Stimulated activated memory B cell treated with anti-CD40 and anti-IgM and Interleukin-4, amounts not matched to agents 10 μg/mL and 1 μg/mL and 100 μg/mL, for 72 hours (primary cell): ENCODE data around the gene SMC6.
A peak's percentile ranks its signal among the peaks of the same experiment; 100 is the strongest.

Experiments
- ATAC-seq: fragments of 150-1000 bp; cut with Tn5 transposase; 2 replicates; pipeline ENCODE4 v1.10.0; 2021
- H3K27ac Mint-ChIP-seq: one replicate; pipeline ENCODE4 v1.8.0; 2022; ENCODE audit warnings: mild to moderate bottlenecking, mixed read lengths
- H3K27me3 Mint-ChIP-seq: one replicate; pipeline ENCODE4 v1.8.0; 2022; ENCODE audit warnings: mixed read lengths
- H3K36me3 Mint-ChIP-seq: one replicate; pipeline ENCODE4 v1.8.0; 2022; ENCODE audit warnings: mixed read lengths
- H3K4me1 Mint-ChIP-seq: one replicate; pipeline ENCODE4 v1.8.0; 2022; ENCODE audit warnings: mixed read lengths
- H3K4me3 Mint-ChIP-seq: one replicate; pipeline ENCODE4 v1.8.0; 2022; ENCODE audit warnings: mild to moderate bottlenecking, moderate library complexity, mixed read lengths
- H3K9me3 Mint-ChIP-seq: one replicate; pipeline ENCODE4 v1.8.0; 2022; ENCODE audit warnings: mixed read lengths

Gene SMC6

DNA sequence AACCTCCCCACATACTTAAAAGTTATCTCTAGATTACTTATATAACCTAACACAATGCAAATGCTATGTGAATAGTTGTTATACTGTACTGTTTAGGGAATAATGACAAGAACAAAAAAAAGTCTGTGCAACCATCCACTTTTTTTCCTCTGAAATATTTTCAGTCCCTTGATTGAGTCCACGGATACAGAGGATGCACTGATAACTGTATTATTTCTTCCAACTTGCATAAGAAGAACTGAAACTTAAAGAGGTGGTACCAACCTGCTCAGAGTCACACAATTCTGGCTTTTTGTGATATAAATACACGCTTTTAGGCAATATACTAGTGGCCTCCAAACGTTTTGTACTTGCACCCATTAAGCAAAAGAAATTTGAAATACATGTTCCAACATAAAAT is 1.4 kb downstream of the SMC6 start:
- ATAC-seq, result peak; percentile 43
- H3K4me1 Mint-ChIP-seq, result peaks cover 49% of the 10 kb centered on the region
- H3K4me3 Mint-ChIP-seq, result peak overlapping the region; percentile 99
- no peaks in the 10 kb centered on the region for H3K27me3 Mint-ChIP-seq
- H3K36me3 Mint-ChIP-seq, result no peaks in the 10 kb centered on the region
- H3K9me3 Mint-ChIP-seq, result no peaks in the 10 kb centered on the region
- peak overlapping the region; percentile 98 for H3K27ac Mint-ChIP-seq

DNA sequence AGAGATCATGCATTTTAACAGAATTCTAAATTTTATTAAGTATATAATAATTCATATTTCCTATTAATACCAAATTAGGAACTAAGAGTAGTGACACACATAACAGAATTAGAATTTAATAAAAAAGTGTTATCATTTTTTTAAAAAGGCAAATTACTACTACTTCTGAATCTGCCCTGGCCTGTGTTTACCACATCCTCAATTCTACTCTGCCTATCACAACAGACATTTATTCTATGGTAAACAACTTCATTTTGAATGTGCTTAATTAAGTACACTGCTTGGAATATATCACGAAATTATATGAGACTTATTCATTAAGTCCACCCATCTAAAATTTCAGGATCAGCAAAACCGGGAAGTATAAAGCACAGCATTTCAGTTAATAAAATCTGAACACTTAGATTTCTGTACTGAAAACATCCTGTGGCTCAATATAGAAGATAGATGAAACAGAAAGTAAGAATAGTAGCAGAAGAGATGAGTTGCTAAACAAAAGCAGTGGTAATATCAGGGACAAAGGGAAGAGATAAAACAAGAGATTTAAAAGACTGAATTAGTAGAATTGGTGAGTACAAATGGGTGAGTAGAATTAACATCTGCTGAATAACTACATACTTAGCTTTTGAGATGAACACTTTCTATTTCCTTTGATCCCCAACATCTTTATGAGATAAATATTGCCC is 3.7 kb downstream of the SMC6 start:
- Mint-ChIP-seq H3K4me1 (peaks cover 45% of the 10 kb centered on the region), H3K36me3 (peaks cover 1% of the 10 kb centered on the region), H3K27me3 (no peaks in the 10 kb centered on the region), H3K27ac (peak overlapping the region; percentile 79), H3K4me3 (peak overlapping the region; percentile 60), H3K9me3 (no peaks in the 10 kb centered on the region)
- ATAC-seq, result no peak

DNA sequence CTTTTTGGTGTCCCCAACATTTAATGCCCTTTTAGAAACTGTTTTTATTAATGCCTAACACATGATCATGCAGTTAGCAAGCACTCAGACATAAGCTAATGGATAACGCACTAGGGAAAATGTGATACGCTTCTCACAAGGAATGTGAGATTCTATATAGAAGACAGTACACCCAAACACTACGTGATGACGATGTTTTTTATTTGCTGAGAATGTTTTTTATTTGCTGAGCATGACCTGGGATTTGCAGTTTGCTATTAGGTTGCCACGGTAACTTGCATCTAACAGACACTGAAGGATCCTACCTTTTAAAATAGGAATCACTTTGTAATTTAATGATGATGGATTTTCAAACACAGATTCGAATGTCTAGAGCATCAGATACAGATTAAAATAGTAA is 4.9 kb downstream of the SMC6 start:
- H3K4me1 Mint-ChIP-seq, result peaks cover 34% of the 10 kb centered on the region
- H3K4me3 Mint-ChIP-seq, result no peak overlapping the region
- peaks cover 10% of the 10 kb centered on the region for H3K36me3 Mint-ChIP-seq
- H3K27me3 Mint-ChIP-seq, result no peaks in the 10 kb centered on the region
- no peaks in the 10 kb centered on the region for H3K9me3 Mint-ChIP-seq
- no peak overlapping the region for H3K27ac Mint-ChIP-seq
- no peak for ATAC-seq

DNA sequence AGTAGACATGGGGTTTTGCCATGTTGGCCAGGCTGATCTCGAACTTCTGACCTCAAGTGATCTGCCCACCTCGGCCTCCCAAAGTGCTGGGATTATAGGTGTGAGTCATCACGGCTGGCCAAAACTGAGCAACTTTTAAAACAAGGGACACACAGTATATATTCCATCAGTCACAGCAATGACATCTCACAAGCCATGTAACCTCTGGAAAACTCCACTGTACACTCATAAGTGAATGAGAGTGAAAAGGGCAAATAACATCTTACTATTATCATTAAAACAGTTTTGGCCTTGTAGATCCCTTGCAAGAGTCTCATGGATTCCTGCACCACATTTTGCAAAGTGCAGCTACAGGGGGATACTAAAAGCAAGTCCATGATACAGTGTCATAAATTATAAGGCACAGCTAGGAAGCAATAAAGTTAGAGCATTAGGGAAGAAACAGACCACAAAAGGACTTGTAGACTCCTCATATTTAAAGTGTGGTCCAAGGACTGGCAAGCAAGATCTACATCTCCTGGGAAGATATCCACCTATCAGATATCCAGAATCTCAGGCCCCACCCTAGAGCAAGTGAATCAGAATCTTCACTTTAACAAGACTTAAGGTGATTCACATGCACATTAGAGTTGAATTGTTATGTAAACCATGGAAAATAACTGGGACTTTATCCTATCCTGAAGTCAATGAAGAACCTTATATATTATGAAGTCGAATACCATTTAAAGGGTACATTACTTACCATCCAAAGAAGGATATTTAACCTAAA is 5.7 kb downstream of the SMC6 start:
- H3K4me1 Mint-ChIP-seq, result peaks cover 34% of the 10 kb centered on the region
- no peak overlapping the region for H3K4me3 Mint-ChIP-seq
- H3K27ac Mint-ChIP-seq, result peak overlapping the region; percentile 27
- ATAC-seq, result no peak
- H3K9me3 Mint-ChIP-seq, result no peaks in the 10 kb centered on the region
- no peaks in the 10 kb centered on the region for H3K27me3 Mint-ChIP-seq
- peaks cover 18% of the 10 kb centered on the region for H3K36me3 Mint-ChIP-seq

DNA sequence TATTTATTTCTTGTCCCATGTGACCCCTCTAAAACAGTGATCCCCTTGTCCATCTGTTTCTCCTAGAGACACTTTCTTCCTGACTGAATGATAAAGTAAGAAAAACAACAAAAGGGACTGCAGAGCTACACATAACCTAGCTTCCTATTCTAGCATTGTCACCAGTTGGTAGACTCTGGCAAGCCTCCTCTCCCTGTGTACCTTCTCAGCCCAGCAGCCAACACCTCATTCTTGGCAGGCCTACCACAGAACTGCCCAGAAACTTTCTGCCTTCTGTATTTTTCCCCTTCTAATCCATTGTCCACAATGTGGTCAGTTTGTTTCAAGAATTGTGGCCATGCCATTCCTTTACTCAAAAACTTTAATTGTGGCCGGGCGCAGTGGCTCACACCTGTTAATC is 13.4 kb downstream of the SMC6 start:
- peaks cover 63% of the 10 kb centered on the region for H3K36me3 Mint-ChIP-seq
- peak overlapping the region; percentile 18 for H3K27ac Mint-ChIP-seq
- H3K9me3 Mint-ChIP-seq, result no peaks in the 10 kb centered on the region
- H3K27me3 Mint-ChIP-seq, result no peaks in the 10 kb centered on the region
- no peak for ATAC-seq
- peaks cover 15% of the 10 kb centered on the region for H3K4me1 Mint-ChIP-seq
- no peak overlapping the region for H3K4me3 Mint-ChIP-seq

DNA sequence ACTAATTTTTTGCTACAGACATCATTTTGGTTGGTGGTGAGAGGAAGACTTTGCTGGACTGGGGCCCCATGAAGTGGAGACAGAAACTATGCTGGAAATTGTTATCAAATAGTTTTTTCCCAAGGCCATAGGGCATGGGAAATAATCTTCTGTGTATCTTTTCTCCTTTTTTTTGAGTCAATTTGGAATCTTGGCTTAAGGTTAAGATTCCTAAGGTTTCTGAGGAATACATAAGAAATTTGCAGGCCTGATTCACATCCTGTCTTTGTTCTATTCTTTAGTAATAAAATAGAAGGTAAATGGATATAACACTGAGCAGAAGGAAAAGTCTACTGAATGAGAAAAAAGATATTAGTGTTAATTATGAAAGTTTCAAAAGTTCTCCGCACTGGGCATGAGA is 16.6 kb downstream of the SMC6 start:
- Mint-ChIP-seq H3K4me3 (no peak overlapping the region), H3K27me3 (no peaks in the 10 kb centered on the region), H3K9me3 (no peaks in the 10 kb centered on the region), H3K27ac (peak overlapping the region; percentile 7), H3K36me3 (peaks cover 53% of the 10 kb centered on the region), H3K4me1 (peaks cover 21% of the 10 kb centered on the region)
- no peak for ATAC-seq

DNA sequence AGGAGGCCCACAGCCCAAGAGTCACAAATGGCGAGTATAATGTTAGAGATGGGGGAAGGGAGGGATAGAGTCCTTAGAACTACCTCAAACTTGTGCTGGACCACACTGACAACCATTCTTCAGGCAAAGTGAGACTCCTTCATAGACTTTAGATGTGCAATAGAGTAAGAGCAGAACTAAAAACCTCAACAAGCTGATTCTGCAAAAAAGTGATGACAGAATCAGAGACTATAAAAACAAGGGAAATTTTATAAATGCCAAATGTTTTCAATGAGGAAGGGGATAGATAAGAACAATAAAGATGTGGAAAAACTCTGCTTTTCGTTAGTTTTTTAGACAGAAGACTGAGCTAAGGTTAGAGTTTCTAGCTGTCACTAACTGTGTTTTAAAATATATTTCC is 17.7 kb downstream of the SMC6 start:
- Mint-ChIP-seq H3K4me1 (peaks cover 17% of the 10 kb centered on the region), H3K27me3 (no peaks in the 10 kb centered on the region), H3K9me3 (no peaks in the 10 kb centered on the region), H3K36me3 (peaks cover 60% of the 10 kb centered on the region), H3K27ac (peak overlapping the region; percentile 30), H3K4me3 (no peak overlapping the region)
- no peak for ATAC-seq

DNA sequence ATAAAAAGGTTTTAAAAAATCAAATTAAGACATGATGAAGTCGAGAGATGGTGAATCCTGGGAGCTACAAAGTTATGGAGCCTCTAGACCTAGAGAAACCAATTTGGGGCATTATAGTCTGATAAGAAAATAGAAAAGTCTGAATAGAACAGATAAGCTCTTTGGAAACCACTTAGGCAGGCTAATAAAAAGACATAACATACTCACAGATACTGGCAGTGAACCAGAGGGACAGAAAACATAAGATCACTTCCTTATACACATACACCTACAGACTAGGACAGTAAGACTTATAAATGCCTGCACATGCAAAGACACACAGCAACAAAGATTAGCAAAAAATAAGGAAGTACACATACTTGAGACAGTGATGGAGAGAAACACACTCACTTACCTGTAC is 20.0 kb downstream of the SMC6 start:
- Mint-ChIP-seq H3K4me1 (peaks cover 6% of the 10 kb centered on the region), H3K36me3 (peaks cover 49% of the 10 kb centered on the region), H3K27me3 (no peaks in the 10 kb centered on the region), H3K9me3 (no peaks in the 10 kb centered on the region), H3K27ac (no peak overlapping the region), H3K4me3 (no peak overlapping the region)
- peak; percentile 45 for ATAC-seq

DNA sequence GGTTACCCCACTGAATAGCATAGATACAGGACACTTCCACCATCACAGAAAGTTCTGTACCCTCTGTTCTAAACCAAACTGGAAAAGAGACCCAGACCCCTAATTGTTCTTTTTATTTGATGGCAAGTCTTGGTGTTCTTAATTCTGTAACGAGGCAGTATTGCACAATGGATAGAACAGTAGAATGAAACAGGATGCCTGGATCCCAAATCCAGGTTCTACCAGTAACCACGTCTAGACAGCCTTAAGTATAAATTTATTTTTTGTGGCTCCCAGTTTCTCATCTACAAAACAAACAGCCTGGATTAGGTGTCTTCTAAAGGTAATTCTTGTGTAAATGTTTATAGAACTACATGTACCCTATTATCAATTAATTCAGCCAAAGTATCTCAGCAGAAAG is 23.7 kb downstream of the SMC6 start:
- H3K4me1 Mint-ChIP-seq, result peaks cover 6% of the 10 kb centered on the region
- H3K9me3 Mint-ChIP-seq, result no peaks in the 10 kb centered on the region
- no peak for ATAC-seq
- H3K4me3 Mint-ChIP-seq, result no peak overlapping the region
- H3K27me3 Mint-ChIP-seq, result no peaks in the 10 kb centered on the region
- H3K27ac Mint-ChIP-seq, result no peak overlapping the region
- peaks cover 30% of the 10 kb centered on the region for H3K36me3 Mint-ChIP-seq

DNA sequence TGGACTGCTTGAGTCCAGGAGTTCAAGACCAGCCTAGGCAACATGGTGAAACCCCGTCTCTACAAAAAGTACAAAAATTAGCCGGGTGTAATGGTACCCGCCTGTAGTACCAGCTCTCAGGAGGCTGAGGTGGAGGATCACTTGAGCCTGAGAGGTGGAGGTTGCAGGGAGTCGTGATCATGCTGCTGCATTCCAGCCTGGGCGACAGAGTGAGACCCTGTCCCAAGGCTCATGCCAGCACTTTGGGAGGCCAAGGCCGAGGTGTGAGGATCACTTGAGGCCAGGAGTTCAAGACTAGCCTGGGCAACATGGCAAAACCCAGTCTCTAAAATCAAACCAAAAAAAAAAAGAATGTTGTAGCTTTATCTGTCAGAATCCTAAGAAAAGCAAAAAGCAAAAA is 25.4 kb downstream of the SMC6 start:
- H3K27me3 Mint-ChIP-seq, result no peaks in the 10 kb centered on the region
- H3K4me3 Mint-ChIP-seq, result no peak overlapping the region
- no peaks in the 10 kb centered on the region for H3K4me1 Mint-ChIP-seq
- no peaks in the 10 kb centered on the region for H3K9me3 Mint-ChIP-seq
- peaks cover 22% of the 10 kb centered on the region for H3K36me3 Mint-ChIP-seq
- ATAC-seq, result no peak
- H3K27ac Mint-ChIP-seq, result peak overlapping the region; percentile 61

DNA sequence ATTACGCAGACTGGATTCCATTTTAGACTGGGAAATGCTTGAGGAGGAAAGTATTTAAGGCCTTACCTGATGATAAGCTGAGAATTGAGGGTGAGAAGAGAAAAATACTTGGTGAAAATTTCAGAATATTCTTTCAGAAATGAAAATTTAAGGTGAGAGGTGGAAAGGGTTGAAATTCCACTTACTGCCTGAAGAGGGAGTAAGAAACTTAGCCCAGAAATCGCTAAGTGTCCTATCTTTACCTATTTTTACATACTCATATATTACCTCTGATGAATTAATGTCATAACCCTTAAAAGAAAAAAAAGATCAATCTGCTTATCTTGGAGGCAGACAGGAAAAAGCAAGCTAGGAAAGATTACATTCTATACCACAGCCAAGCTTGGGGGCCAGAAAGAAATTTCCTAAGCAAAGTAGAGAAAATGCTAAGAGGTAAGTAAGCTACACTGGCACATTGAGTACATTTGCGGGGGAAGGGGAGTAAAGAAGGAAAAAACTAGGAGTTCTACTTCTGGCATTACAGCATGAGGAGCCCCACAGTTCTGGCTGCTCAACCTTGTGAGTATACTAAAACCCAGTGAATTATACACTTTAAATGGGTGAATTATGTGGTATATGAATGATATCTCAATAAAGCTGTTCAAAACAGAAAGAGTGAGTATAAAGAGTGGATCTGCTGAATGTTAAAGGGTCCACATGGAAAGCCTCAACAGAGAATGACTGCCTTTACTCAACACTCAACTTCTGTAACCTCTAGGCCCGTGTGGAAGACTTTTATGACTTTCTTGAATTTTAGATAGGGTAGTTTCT is 33.8 kb downstream of the SMC6 start:
- Mint-ChIP-seq H3K36me3 (peaks cover 33% of the 10 kb centered on the region), H3K27me3 (no peaks in the 10 kb centered on the region), H3K4me3 (no peak overlapping the region), H3K27ac (no peak overlapping the region), H3K9me3 (no peaks in the 10 kb centered on the region), H3K4me1 (no peaks in the 10 kb centered on the region)
- ATAC-seq, result no peak

DNA sequence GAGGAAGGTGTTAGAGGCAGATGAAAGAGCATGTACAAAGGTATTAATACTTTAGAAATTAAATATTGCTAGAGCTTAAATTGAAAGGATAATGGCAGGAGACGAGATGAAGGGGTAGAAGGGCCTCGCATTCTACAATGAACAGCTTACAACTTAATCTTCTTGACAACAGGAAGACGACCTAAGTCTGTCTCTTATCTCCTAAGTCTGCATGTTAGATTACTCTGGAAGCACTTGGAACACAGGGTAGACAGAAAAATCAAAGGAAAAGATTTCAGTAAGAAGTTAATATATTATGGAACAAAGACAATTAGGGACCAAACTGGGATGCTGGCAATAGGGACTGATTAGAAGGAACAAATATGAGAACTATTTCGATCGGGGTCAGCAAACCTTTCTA is 34.9 kb downstream of the SMC6 start:
- no peak overlapping the region for H3K27ac Mint-ChIP-seq
- no peaks in the 10 kb centered on the region for H3K9me3 Mint-ChIP-seq
- H3K36me3 Mint-ChIP-seq, result peaks cover 44% of the 10 kb centered on the region
- ATAC-seq, result no peak
- no peaks in the 10 kb centered on the region for H3K27me3 Mint-ChIP-seq
- no peak overlapping the region for H3K4me3 Mint-ChIP-seq
- H3K4me1 Mint-ChIP-seq, result no peaks in the 10 kb centered on the region

DNA sequence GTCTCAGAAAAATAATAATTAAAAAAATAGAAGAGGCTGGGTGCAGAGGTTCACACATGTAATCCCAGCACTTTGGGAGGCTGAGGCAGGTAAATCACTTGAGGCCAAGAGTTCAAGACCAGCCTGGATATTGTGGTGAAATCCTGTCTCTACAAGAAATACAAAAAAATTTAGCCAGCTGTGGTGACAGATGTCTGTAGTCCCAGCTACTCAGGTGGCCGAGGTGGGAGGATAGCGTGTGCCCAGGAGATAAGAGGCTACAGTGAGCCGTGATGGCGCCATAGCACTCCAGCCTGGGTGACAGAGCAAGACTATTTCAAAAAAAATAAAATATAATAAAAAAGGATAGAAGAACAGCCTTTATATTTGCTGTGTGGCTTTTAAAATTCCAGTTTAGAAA is 35.9 kb downstream of the SMC6 start:
- Mint-ChIP-seq H3K4me3 (no peak overlapping the region), H3K4me1 (no peaks in the 10 kb centered on the region), H3K36me3 (peaks cover 54% of the 10 kb centered on the region), H3K9me3 (no peaks in the 10 kb centered on the region), H3K27ac (no peak overlapping the region), H3K27me3 (no peaks in the 10 kb centered on the region)
- no peak for ATAC-seq

DNA sequence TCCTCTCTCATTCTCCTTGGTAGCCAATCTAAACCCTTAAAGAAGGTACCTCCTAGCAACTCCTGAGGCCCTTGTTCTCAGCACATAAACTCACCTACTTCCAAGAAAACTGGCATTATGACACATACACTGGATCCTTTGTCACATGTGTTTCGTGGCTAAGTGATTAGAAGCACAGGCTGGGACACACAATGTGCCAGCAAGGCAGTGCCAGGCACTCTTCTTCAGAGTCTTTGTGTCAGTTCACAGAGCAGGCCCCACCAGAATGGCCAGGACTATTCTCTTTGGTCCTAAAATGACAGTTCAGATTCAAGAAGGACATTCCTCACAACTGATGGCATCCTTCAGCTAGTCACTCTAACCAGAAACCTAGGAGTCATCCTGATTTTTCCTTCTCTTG is 40.3 kb downstream of the SMC6 start:
- H3K9me3 Mint-ChIP-seq, result no peaks in the 10 kb centered on the region
- H3K27ac Mint-ChIP-seq, result peak overlapping the region; percentile 4

DNA sequence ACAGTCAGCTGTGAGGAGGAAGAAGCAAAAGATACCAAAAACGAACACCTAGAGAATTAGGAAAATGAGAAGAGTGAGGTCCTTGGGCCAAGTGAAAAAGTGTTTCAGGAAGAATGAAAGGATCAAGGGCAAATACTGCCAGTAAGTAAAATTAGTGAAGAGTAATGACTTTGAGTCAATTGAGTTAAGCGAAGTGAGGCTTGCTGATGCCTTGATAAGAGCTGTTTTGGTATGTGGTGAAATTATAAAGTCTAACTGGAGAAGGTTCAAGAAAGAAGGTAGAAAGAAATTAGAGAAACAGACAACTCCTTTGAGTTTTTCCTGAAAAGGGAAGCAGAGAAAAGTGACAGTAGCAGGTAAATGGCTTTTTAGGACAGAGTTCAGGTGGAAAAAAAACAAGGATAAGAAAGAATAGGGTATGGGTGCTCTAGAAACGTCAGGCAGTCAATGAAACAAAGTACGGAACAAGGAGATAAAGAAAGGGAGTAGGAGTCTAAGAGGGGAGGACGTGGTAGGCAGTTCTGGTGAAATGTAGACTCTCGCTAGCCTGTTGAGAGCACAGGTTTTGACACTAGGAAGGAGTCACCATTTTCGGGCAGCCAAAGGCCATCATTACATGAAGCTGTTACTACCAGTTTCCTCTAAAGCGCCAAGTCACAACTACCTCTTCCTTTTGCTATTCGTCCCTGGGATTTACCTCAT is 42.9 kb downstream of the SMC6 start:
- Mint-ChIP-seq H3K36me3 (peaks cover 40% of the 10 kb centered on the region), H3K4me1 (no peaks in the 10 kb centered on the region), H3K4me3 (no peak overlapping the region), H3K9me3 (no peaks in the 10 kb centered on the region), H3K27ac (no peak overlapping the region), H3K27me3 (no peaks in the 10 kb centered on the region)
- ATAC-seq, result no peak

More for the DNA sequence above, 40.3 kb downstream of the SMC6 start:
- Mint-ChIP-seq H3K4me3 (no peak overlapping the region), H3K4me1 (no peaks in the 10 kb centered on the region), H3K36me3 (peaks cover 33% of the 10 kb centered on the region), H3K27me3 (no peaks in the 10 kb centered on the region)
- ATAC-seq, result no peak
